ENCODE results near the gene PKD1L1. TPM values are rescaled to one million over a fixed set of nuclear protein-coding genes. Genes with fewer than 3 reads are reported as not detected.

PKD1L1 gene
- total RNA-seq, 1 donor from 2014 or later = 1.1 TPM

DNA sequence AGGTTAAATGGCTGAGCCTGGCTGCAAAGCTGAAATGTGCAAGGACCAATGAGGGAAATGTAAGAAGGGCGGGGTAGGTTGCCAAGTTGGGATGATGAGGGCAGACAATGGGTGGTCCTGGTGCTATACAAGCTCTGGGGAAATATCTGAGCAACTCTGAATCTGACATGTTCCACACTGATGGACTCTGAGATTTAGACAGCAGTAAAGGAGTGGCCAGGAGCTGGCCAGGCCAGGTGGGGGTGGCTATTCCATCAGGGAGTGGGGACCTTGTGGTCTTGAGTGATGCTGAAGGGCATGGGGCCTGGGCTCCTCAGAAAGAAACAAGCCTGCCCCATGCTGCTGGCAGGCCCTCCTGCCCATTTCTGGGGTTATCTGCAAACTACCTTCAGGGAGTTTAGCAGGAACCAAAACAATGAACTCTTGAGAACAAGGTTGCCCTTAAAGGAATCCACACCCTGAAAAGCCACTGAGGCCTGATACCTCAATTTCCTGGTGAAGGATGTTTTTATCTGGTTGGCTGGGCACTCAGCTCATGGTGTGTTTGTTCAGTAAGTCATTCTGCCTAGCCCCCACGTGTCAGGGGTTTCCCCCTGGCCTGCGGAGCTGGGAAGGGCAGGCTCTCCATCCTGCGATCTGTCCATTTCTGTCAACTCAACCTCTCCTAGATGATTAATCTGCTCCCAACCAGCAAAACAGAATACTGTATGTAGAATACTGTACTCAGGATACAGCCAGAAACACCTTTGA lies 223.1 kb downstream of the PKD1L1 start:
- H3K36me3 Mint-ChIP-seq (ENCODE audit: low read depth) = no peaks in the 10 kb centered on the region
- no peak overlapping the region for H3K27ac Mint-ChIP-seq
- peaks cover 2% of the 10 kb centered on the region for H3K27me3 Mint-ChIP-seq (ENCODE audit: low read depth)
- intact Hi-C loops (cut with micrococcal nuclease) = no loop called here
- H3K4me3 Mint-ChIP-seq (ENCODE audit: low read depth) = no peak overlapping the region
- H3K4me1 Mint-ChIP-seq (ENCODE audit: low read depth) = no peaks in the 10 kb centered on the region
- DNase-seq (ENCODE audit: low spot score) = no peak
- H3K9me3 Mint-ChIP-seq = no peaks in the 10 kb centered on the region

Other genes starting within 250 kb of the PKD1L1 start
- 33.8 and 36.6 TPM in 2 replicates for gene HUS1, start 31.1 kb upstream of the PKD1L1 start, total RNA-seq
- gene SUN3, start 80.6 kb upstream of the PKD1L1 start, total RNA-seq = not detected in 2 replicates
- gene C7orf57, start 87.1 kb upstream of the PKD1L1 start, total RNA-seq = 0.11 and 0.18 TPM in 2 replicates
- 48.9 and 52.9 TPM in 2 replicates for gene UPP1, start 140.8 kb upstream of the PKD1L1 start, total RNA-seq
- gene ABCA13, start 223.0 kb upstream of the PKD1L1 start, total RNA-seq = 0.02 and 0.32 TPM in 2 replicates